ENCODE data around the gene CCP110.

DNA sequence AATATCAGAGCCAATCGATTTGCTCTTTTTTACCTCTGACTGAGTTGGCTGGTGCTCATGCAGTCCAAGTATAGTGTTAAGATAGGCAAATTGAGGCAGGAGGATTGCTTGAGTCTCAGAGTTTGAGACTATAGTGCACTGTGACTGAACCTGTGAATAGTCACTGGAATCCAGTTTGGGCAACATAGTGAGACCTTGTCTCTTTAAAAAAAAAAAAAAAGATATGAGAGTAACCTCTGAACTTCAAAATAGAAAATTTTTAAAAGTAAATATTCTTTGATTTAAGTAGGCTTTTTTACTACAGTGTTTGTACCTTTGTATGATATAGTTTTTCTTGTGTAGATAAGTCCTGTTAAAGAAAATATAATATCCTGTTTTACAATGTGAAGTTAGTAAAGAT, 3.4 kb downstream of the CCP110 start:
- TF ChIP-seq, protein P1, sequence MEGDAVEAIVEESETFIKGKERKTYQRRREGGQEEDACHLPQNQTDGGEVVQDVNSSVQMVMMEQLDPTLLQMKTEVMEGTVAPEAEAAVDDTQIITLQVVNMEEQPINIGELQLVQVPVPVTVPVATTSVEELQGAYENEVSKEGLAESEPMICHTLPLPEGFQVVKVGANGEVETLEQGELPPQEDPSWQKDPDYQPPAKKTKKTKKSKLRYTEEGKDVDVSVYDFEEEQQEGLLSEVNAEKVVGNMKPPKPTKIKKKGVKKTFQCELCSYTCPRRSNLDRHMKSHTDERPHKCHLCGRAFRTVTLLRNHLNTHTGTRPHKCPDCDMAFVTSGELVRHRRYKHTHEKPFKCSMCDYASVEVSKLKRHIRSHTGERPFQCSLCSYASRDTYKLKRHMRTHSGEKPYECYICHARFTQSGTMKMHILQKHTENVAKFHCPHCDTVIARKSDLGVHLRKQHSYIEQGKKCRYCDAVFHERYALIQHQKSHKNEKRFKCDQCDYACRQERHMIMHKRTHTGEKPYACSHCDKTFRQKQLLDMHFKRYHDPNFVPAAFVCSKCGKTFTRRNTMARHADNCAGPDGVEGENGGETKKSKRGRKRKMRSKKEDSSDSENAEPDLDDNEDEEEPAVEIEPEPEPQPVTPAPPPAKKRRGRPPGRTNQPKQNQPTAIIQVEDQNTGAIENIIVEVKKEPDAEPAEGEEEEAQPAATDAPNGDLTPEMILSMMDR (IDR thresholded peaks at IDR 0.05; ENCODE audit: poor library complexity): no peak
- TF ChIP-seq EZH2phosphoT487 (IDR thresholded peaks at IDR 0.05; ENCODE audit: low read depth, severe bottlenecking, unreplicated experiment): no peak
